Lower leg skin (tissue), 3 donors: ENCODE data around the gene ZNF653.

ENCODE experiments used
- CTCF ChIP-seq, 3 donors: fragments of 450-650 bp; IDR thresholded peaks; one replicate each; pipeline ENCODE4 v1.5.1; 2016; ENCODE audit warnings: antibody characterized with exemption in 3 of 3, mild to moderate bottlenecking in 3 of 3, moderate library complexity in 2 of 3
- POLR2A ChIP-seq, 2 donors: fragments of 450-650 bp; IDR thresholded peaks; one replicate each; pipeline ENCODE4 v1.6.1; 2016 to 2017; ENCODE audit warnings: antibody characterized with exemption in 2 of 2, mild to moderate bottlenecking in 1 of 2, moderate library complexity in 1 of 2

- TF ChIP-seq CTCF (IDR thresholded peaks at IDR 0.05) (no peak), POLR2A (IDR thresholded peaks at IDR 0.05) (no peak)
Observed at GRCh38 chr19:11452620-11453310, 52.9 kb downstream of the ZNF653 start.
